ENCODE data around the gene TSHZ2. TPM values are rescaled to one million over a fixed set of nuclear protein-coding genes. Genes with fewer than 3 reads are reported as not detected.

Gene TSHZ2
- total RNA-seq, 1 experiment from 2014 or later, result 0.20 TPM

DNA sequence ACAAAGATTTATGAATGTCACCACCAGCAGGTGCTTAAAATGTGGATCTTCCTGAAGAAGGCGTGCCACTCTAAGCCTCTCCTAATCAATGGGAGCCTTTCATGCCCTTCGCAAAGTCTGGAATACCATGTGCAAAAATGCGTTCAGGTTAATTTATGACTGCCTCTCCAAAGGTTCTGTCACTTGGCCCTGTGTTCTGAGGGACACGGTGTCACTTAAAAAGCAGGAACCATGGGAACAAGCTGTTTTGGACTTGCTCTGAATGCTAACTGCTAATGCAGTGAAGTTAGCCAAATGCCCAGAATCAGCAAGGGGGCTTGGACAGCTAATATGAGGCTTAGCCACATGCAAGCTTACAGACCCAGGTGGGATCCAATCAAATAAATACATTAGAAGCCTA lies 250.3 kb downstream of the TSHZ2 start:
- peaks cover 11% of the 10 kb centered on the region for H3K27me3 Mint-ChIP-seq (ENCODE audit: low read depth)
- POLR2A ChIA-PET, result no interaction called here
- H3K27ac Mint-ChIP-seq, result no peak overlapping the region
- ATAC-seq, result no peak
- peaks cover 19% of the 10 kb centered on the region for H3K36me3 Mint-ChIP-seq
- CTCF ChIA-PET, result no interaction called here
- TF ChIP-seq ATF6 (CRISPR knock-in tag; IDR thresholded peaks at IDR 0.05), result no peak
- TF ChIP-seq MYBL2 (CRISPR knock-in tag; IDR thresholded peaks at IDR 0.05), result no peak
- no peak for TF ChIP-seq TP53 (CRISPR knock-in tag; IDR thresholded peaks at IDR 0.05)
- no peak overlapping the region for H3K4me3 Mint-ChIP-seq
- H3K4me1 Mint-ChIP-seq, result peaks cover 27% of the 10 kb centered on the region
- peaks cover 21% of the 10 kb centered on the region for H3K9me3 Mint-ChIP-seq
- no peak for DNase-seq (ENCODE audit: low spot score)

DNA sequence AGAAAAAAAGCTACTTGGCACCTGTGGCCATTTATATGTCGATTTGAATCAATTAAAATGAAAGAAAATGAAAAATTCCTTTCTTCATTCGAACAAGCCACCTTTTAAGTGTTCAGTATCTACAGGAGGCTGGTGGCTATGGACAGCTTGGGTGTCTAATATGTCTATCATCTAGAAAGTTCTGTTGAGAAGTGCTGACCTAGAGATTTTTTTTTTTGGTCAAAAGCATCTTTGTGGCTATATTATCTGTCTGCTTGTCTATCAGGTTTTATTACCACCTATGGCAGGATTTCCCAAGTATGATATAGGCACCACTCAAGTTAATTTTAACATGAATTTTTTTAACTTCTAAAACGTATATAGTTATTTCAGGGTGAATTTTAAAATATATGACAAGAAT lies 250.8 kb downstream of the TSHZ2 start:
- H3K9me3 Mint-ChIP-seq, result peaks cover 21% of the 10 kb centered on the region
- ChIA-PET CTCF (interaction anchor here (1.6 kb wide), 1 partner anchor 15 kb away, joined by 4 read pairs; no protein-coding TSS in a partner anchor), POLR2A (interaction anchor here (0.6 kb wide), 1 partner anchor 199 kb away, joined by 6 read pairs; no protein-coding TSS in a partner anchor)
- peaks cover 19% of the 10 kb centered on the region for H3K36me3 Mint-ChIP-seq
- ATAC-seq (no peak), DNase-seq (ENCODE audit: low spot score) (no peak)
- H3K27ac Mint-ChIP-seq, result no peak overlapping the region
- H3K4me1 Mint-ChIP-seq, result peaks cover 28% of the 10 kb centered on the region
- no peak overlapping the region for H3K4me3 Mint-ChIP-seq
- peaks cover 11% of the 10 kb centered on the region for H3K27me3 Mint-ChIP-seq (ENCODE audit: low read depth)
- no peak for TF ChIP-seq TEAD4 (CRISPR knock-in tag; IDR thresholded peaks at IDR 0.05)
- no peak for TF ChIP-seq PRRX2 (CRISPR knock-in tag; IDR thresholded peaks at IDR 0.05)
- TF ChIP-seq ZNF281 (CRISPR knock-in tag; IDR thresholded peaks at IDR 0.05), result no peak
- no peak for TF ChIP-seq RELA (CRISPR knock-in tag; IDR thresholded peaks at IDR 0.05; ENCODE audit: borderline replicate concordance)
- TF ChIP-seq FOXP1 (CRISPR knock-in tag; IDR thresholded peaks at IDR 0.05; ENCODE audit: borderline replicate concordance), result no peak
- TF ChIP-seq ELF4 (CRISPR knock-in tag; IDR thresholded peaks at IDR 0.05; ENCODE audit: low read depth), result no peak
- no peak for TF ChIP-seq HMGA2 (CRISPR knock-in tag; IDR thresholded peaks at IDR 0.05)
- no peak for TF ChIP-seq GABPB1 (CRISPR knock-in tag; IDR thresholded peaks at IDR 0.05)
- TF ChIP-seq PREB (CRISPR knock-in tag; IDR thresholded peaks at IDR 0.05; ENCODE audit: borderline replicate concordance), result no peak
- TF ChIP-seq, protein P1, sequence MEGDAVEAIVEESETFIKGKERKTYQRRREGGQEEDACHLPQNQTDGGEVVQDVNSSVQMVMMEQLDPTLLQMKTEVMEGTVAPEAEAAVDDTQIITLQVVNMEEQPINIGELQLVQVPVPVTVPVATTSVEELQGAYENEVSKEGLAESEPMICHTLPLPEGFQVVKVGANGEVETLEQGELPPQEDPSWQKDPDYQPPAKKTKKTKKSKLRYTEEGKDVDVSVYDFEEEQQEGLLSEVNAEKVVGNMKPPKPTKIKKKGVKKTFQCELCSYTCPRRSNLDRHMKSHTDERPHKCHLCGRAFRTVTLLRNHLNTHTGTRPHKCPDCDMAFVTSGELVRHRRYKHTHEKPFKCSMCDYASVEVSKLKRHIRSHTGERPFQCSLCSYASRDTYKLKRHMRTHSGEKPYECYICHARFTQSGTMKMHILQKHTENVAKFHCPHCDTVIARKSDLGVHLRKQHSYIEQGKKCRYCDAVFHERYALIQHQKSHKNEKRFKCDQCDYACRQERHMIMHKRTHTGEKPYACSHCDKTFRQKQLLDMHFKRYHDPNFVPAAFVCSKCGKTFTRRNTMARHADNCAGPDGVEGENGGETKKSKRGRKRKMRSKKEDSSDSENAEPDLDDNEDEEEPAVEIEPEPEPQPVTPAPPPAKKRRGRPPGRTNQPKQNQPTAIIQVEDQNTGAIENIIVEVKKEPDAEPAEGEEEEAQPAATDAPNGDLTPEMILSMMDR (IDR thresholded peaks at IDR 0.05), result no peak
- TF ChIP-seq ZNF512 (CRISPR knock-in tag; IDR thresholded peaks at IDR 0.05; ENCODE audit: borderline replicate concordance), result no peak
- no peak for TF ChIP-seq ZNF423 (CRISPR knock-in tag; IDR thresholded peaks at IDR 0.05)
- TF ChIP-seq KAT7 (CRISPR knock-in tag; IDR thresholded peaks at IDR 0.05; ENCODE audit: borderline replicate concordance), result no peak
- TF ChIP-seq SMAD4 (CRISPR knock-in tag; IDR thresholded peaks at IDR 0.05), result no peak
- TF ChIP-seq, protein P2, sequence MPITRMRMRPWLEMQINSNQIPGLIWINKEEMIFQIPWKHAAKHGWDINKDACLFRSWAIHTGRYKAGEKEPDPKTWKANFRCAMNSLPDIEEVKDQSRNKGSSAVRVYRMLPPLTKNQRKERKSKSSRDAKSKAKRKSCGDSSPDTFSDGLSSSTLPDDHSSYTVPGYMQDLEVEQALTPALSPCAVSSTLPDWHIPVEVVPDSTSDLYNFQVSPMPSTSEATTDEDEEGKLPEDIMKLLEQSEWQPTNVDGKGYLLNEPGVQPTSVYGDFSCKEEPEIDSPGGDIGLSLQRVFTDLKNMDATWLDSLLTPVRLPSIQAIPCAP (CRISPR knock-in tag; IDR thresholded peaks at IDR 0.05), result no peak

All from WTC11 (cell line).